Measurements from ENCODE around the gene RPL18A. TPM values are rescaled to one million over a fixed set of nuclear protein-coding genes. Genes with fewer than 3 reads are reported as not detected.
"Not testable (repeated sequence)": the region's sequence is repeated elsewhere in the genome, so short reads cannot be mapped to it uniquely, and the experiment has no call there.

Gene RPL18A
- total RNA-seq, 1 donor: 1,903 TPM

DNA sequence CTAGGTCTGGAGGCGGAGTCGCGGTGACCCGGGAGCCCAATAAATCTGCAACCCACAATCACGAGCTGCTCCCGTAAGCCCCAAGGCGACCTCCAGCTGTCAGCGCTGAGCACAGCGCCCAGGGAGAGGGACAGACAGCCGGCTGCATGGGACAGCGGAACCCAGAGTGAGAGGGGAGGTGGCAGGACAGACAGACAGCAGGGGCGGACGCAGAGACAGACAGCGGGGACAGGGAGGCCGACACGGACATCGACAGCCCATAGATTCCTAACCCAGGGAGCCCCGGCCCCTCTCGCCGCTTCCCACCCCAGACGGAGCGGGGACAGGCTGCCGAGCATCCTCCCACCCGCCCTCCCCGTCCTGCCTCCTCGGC, 12.2 kb downstream of the RPL18A start, which contains the start of gene SLC5A5:
TSS of gene SLC5A5 (plus strand) at position 68 of the 373 bp plus-strand sequence. CDS start 375 bp downstream, outside the sequence.
- H3K27me3 ChIP-seq (ENCODE audit: insufficient read depth, low read length): peaks cover 24% of the 10 kb centered on the region
- H3K4me3 ChIP-seq (ENCODE audit: low read length): peak within 1 kb of the TSS; percentile 26
- peaks cover 25% of the 10 kb centered on the region for H3K4me1 ChIP-seq (ENCODE audit: insufficient read depth, low read length)
- no peaks in the 10 kb centered on the region for H3K9me3 ChIP-seq (ENCODE audit: low read depth, low read length)

DNA sequence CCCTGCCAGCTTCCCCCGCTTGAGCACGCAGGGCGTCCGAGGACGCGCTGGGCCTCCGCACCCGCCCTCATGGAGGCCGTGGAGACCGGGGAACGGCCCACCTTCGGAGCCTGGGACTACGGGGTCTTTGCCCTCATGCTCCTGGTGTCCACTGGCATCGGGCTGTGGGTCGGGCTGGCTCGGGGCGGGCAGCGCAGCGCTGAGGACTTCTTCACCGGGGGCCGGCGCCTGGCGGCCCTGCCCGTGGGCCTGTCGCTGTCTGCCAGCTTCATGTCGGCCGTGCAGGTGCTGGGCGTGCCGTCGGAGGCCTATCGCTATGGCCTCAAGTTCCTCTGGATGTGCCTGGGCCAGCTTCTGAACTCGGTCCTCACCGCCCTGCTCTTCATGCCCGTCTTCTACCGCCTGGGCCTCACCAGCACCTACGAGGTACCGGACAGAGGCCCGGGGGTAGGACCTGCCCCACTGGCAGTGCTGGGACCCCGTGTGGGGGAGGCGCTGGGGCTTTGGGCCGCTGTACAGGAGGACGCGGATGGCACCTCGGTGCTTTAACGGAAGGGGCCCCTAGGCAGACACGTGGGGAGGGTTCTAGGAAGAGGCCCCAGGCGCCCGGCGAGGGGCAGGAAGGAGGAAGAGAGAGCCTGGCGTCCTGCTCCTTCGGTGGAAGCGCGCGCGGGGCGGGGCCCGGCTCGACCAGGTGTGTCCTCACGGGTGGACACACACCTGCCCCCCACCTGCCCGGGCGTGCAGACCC, 12.7 kb downstream of the RPL18A start:
- Histone ChIP-seq H3K27me3 (ENCODE audit: insufficient read depth, low read length) (peaks cover 24% of the 10 kb centered on the region), H3K9me3 (ENCODE audit: low read depth, low read length) (no peaks in the 10 kb centered on the region), H3K4me3 (ENCODE audit: low read length) (peak overlapping the region; percentile 26), H3K4me1 (ENCODE audit: insufficient read depth, low read length) (peaks cover 25% of the 10 kb centered on the region)

- peak overlapping the region; percentile 20 for H3K4me3 ChIP-seq (ENCODE audit: low read length)
- peaks cover 24% of the 10 kb centered on the region for H3K27me3 ChIP-seq (ENCODE audit: insufficient read depth, low read length)
- H3K9me3 ChIP-seq (ENCODE audit: low read depth, low read length): no peaks in the 10 kb centered on the region
- H3K4me1 ChIP-seq (ENCODE audit: insufficient read depth, low read length): peaks cover 25% of the 10 kb centered on the region
Observed at GRCh38 chr19:17873786-17874757, 14.4 kb downstream of the RPL18A start.

GRCh38 chr19:17874758-17875135, 15.0 kb downstream of the RPL18A start:
- Histone ChIP-seq H3K4me3 (ENCODE audit: low read length) (no peak overlapping the region), H3K9me3 (ENCODE audit: low read depth, low read length) (no peaks in the 10 kb centered on the region), H3K27me3 (ENCODE audit: insufficient read depth, low read length) (peaks cover 24% of the 10 kb centered on the region), H3K4me1 (ENCODE audit: insufficient read depth, low read length) (peaks cover 25% of the 10 kb centered on the region)

DNA sequence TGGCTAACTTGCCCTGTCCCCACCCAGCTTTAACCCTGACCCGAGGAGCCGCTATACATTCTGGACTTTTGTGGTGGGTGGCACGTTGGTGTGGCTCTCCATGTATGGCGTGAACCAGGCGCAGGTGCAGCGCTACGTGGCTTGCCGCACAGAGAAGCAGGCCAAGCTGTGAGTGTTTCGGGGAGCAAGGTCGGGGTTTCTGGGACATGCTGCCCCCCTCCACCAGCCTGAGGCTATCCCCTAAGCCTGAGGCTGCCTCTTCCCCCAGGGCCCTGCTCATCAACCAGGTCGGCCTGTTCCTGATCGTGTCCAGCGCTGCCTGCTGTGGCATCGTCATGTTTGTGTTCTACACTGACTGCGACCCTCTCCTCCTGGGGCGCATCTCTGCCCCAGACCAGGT, 18.0 kb downstream of the RPL18A start:
- H3K4me1 ChIP-seq (ENCODE audit: insufficient read depth, low read length): peaks cover 13% of the 10 kb centered on the region
- H3K9me3 ChIP-seq (ENCODE audit: low read depth, low read length): no peaks in the 10 kb centered on the region
- no peak overlapping the region for H3K4me3 ChIP-seq (ENCODE audit: low read length)
- H3K27me3 ChIP-seq (ENCODE audit: insufficient read depth, low read length): peaks cover 8% of the 10 kb centered on the region

DNA sequence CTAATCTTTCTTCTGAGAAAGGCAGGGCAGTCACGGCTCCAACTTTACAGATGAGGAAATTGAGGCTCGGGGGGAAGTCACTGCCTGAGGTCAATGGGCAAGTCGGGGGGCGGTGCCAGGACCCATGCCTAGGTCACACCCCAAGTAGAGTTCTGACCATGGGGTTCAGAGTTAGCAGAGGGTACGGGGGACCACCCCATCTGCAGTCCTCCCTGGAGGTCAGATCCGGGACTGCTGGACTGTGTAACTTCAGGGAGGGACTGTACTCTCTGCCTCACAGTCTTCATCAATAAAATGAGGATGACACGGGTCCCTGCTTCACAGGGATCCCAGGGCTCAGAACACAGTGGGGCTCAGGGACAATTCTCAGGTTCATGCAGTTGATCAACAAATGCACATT, 19.8 kb downstream of the RPL18A start:
- Histone ChIP-seq H3K27me3 (ENCODE audit: insufficient read depth, low read length) (no peaks in the 10 kb centered on the region), H3K4me3 (ENCODE audit: low read length) (no peak overlapping the region), H3K4me1 (ENCODE audit: insufficient read depth, low read length) (peaks cover 7% of the 10 kb centered on the region), H3K9me3 (ENCODE audit: low read depth, low read length) (no peaks in the 10 kb centered on the region)

DNA sequence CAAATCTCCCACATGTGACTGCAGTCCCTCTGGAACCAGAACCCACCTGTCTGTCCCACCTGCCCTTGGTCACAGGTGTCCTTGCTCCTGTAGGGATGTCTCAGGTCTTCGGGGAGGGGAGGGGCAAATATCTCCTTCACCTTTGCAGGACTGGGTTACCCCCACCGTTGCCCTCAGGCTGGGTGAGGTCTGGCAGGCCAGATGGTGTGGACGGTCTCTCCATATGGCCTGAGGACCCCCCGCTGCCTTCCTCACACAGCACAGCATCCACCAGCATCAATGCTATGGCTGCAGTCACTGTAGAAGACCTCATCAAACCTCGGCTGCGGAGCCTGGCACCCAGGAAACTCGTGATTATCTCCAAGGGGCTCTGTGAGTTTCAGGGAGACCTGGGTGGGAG, 22.0 kb downstream of the RPL18A start:
- Histone ChIP-seq H3K27me3 (ENCODE audit: insufficient read depth, low read length) (no peaks in the 10 kb centered on the region), H3K9me3 (ENCODE audit: low read depth, low read length) (no peaks in the 10 kb centered on the region), H3K4me1 (ENCODE audit: insufficient read depth, low read length) (peaks cover 9% of the 10 kb centered on the region), H3K4me3 (ENCODE audit: low read length) (no peak overlapping the region)

DNA sequence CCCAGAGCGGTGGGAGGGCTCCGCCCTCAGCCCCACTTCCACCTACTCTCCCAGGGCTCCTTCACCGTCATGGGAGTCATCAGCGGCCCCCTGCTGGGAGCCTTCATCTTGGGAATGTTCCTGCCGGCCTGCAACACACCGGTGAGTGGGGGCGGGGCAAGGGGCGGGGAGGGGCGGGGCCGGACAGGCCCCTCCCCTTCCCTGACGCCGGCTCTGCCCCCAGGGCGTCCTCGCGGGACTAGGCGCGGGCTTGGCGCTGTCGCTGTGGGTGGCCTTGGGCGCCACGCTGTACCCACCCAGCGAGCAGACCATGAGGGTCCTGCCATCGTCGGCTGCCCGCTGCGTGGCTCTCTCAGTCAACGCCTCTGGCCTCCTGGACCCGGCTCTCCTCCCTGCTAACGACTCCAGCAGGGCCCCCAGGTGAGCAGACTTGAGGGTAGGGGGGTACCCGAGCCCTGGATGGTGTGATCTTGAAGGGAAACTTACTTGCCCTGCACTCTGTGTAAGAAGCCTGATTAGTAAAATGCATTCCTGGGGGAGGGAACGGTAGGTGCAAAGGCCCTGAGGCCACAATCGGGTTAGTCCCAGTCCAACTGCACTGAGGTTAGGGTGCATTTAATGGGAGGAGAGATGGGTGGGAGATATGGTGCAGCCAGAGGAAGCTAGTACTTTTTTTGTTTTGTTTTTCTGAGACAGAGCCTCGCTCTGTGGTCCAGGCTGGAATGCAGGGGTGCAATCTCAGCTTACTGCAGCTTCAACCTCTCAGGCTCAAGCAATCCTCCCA, 24.1 kb downstream of the RPL18A start:
- H3K9me3 ChIP-seq (ENCODE audit: low read depth, low read length): no peaks in the 10 kb centered on the region
- H3K4me1 ChIP-seq (ENCODE audit: insufficient read depth, low read length): peaks cover 9% of the 10 kb centered on the region
- no peaks in the 10 kb centered on the region for H3K27me3 ChIP-seq (ENCODE audit: insufficient read depth, low read length)
- no peak overlapping the region for H3K4me3 ChIP-seq (ENCODE audit: low read length)

DNA sequence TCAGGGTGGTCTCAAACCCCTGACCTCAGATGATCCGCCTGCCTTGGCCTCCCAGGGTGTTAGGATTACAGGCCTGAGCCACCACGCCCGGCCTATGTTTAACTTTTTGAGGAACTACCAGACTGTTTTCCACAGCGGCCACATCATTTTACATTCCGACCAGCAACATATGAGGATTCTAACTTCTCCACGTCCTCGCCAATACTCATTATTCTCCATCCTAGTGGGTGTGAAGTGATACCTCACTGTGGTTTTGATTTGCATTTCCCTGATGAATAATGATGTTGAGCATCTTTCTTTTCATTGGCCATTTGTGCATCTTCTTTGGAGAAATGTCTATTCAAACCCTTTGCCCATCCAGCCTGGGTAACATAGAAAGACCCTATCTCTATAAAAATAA, 26.8 kb downstream of the RPL18A start:
- Histone ChIP-seq H3K27me3 (ENCODE audit: insufficient read depth, low read length) (no peaks in the 10 kb centered on the region), H3K4me1 (ENCODE audit: insufficient read depth, low read length) (peaks cover 9% of the 10 kb centered on the region), H3K9me3 (ENCODE audit: low read depth, low read length) (no peaks in the 10 kb centered on the region), H3K4me3 (ENCODE audit: low read length) (no peak overlapping the region)

- not testable (repeated sequence) for H3K27me3 ChIP-seq (ENCODE audit: insufficient read depth, low read length); H3K9me3 ChIP-seq (ENCODE audit: low read depth, low read length); H3K4me3 ChIP-seq (ENCODE audit: low read length); H3K4me1 ChIP-seq (ENCODE audit: insufficient read depth, low read length)
Observed at GRCh38 chr19:17887221-17887620, 27.5 kb downstream of the RPL18A start.

GRCh38 chr19:17888260-17888659, 28.6 kb downstream of the RPL18A start:
- Histone ChIP-seq H3K4me1 (ENCODE audit: insufficient read depth, low read length) (peaks cover 9% of the 10 kb centered on the region), H3K27me3 (ENCODE audit: insufficient read depth, low read length) (no peaks in the 10 kb centered on the region), H3K4me3 (ENCODE audit: low read length) (no peak overlapping the region), H3K9me3 (ENCODE audit: low read depth, low read length) (no peaks in the 10 kb centered on the region)

GRCh38 chr19:17889609-17890214, 30.0 kb downstream of the RPL18A start:
- Histone ChIP-seq H3K27me3 (ENCODE audit: insufficient read depth, low read length) (no peaks in the 10 kb centered on the region), H3K4me1 (ENCODE audit: insufficient read depth, low read length) (peaks cover 3% of the 10 kb centered on the region), H3K4me3 (ENCODE audit: low read length) (no peak overlapping the region), H3K9me3 (ENCODE audit: low read depth, low read length) (no peaks in the 10 kb centered on the region)

- H3K4me1 ChIP-seq (ENCODE audit: insufficient read depth, low read length): no peaks in the 10 kb centered on the region
- no peak overlapping the region for H3K4me3 ChIP-seq (ENCODE audit: low read length)
- no peaks in the 10 kb centered on the region for H3K27me3 ChIP-seq (ENCODE audit: insufficient read depth, low read length)
- no peaks in the 10 kb centered on the region for H3K9me3 ChIP-seq (ENCODE audit: low read depth, low read length)
Observed at GRCh38 chr19:17893766-17894165, 34.1 kb downstream of the RPL18A start.

DNA sequence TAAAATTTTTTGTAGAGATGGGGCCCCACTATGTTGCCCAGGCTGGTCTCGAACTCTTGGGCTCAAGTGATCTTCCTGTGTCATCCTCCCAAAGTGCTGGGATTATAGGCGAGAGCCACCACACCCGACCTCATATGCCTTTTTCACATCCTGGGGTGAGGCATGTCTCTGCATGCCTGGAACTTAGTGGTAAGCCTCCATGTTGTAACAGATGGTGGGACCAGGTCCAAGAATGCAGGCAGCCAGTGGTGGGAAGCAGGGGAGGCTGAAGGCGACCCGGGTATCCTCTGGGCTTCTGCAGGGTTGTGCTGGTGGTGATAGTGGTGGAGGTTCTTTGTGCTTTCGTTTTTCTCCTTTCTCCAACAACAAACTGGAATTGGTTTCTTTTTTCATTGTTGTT, 43.0 kb downstream of the RPL18A start:
- Histone ChIP-seq H3K27me3 (ENCODE audit: insufficient read depth, low read length) (no peaks in the 10 kb centered on the region), H3K9me3 (ENCODE audit: low read depth, low read length) (no peaks in the 10 kb centered on the region), H3K4me3 (ENCODE audit: low read length) (no peak overlapping the region)

More for the DNA sequence above, 43.0 kb downstream of the RPL18A start:
- H3K4me1 ChIP-seq (ENCODE audit: insufficient read depth, low read length): no peaks in the 10 kb centered on the region

Measured in mononuclear cell (primary cell).